Stimulated activated naive B cell treated with anti-CD40 and anti-IgM and Interleukin-4, amounts not matched to agents 10 μg/mL and 1 μg/mL and 100 μg/mL, for 72 hours (primary cell): ENCODE data around the gene CSNK2A1.
"Not testable (repeated sequence)": the region's sequence is repeated elsewhere in the genome, so short reads cannot be mapped to it uniquely, and the experiment has no call there.

Experiments
- ATAC-seq, 2 donors: fragments of 150-1000 bp; cut with Tn5 transposase; replicated peaks; 2 replicates each; pipeline ENCODE4 v1.10.0; 2021; ENCODE audit warnings: moderate library complexity in 1 of 2
- DNase-seq: peaks from one replicate; pipeline ENCODE4 v3.0.0; 2021
- H3K27ac Mint-ChIP-seq: one replicate; pipeline ENCODE4 v1.8.0; 2022; ENCODE audit warnings: mild to moderate bottlenecking, mixed read lengths
- H3K27me3 Mint-ChIP-seq, 2 donors: one replicate each; pipeline ENCODE4 v1.8.0; 2022; ENCODE audit warnings: mixed read lengths in 2 of 2
- H3K36me3 Mint-ChIP-seq, 2 donors: one replicate each; pipeline ENCODE4 v1.8.0; 2022; ENCODE audit warnings: mixed read lengths in 2 of 2, mild to moderate bottlenecking in 1 of 2
- H3K4me1 Mint-ChIP-seq, 2 donors: one replicate each; pipeline ENCODE4 v1.8.0; 2022; ENCODE audit warnings: mixed read lengths in 2 of 2, mild to moderate bottlenecking in 1 of 2
- H3K4me3 Mint-ChIP-seq, 2 donors: one replicate each; pipeline ENCODE4 v1.8.0; 2022; ENCODE audit warnings: mild to moderate bottlenecking in 2 of 2, mixed read lengths in 2 of 2, moderate library complexity in 1 of 2
- H3K9me3 Mint-ChIP-seq, 2 donors: one replicate each; pipeline ENCODE4 v1.8.0; 2022; ENCODE audit warnings: mixed read lengths in 2 of 2, mild to moderate bottlenecking in 1 of 2

CSNK2A1 gene

DNA sequence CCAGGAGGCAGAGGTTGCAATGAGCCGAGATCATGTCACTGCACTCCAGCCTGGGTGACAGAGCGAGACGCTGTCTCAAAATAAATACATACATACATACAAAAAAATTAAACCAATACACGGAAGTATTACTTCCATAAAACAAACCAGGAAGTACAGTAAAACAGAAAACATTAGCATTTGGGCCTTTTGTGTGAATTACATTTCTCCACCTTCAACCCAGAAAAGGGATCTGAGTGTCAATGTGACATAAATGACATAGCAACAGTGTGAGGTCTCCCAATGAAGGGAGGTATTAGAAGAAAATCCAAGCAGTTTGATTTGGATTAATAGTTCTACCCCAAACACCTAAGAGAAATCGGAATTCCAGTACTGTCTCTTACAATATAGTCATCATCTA lies 10.1 kb downstream of the CSNK2A1 start:
- DNase-seq (no peak), ATAC-seq (peak in 1 of 2 donors; percentile 38)
- no peaks in the 10 kb centered on the region for H3K27me3 Mint-ChIP-seq
- no peak overlapping the region for H3K4me3 Mint-ChIP-seq
- peaks cover 37 to 83% of the 10 kb centered on the region in 2 donors for H3K4me1 Mint-ChIP-seq
- peaks cover 14 to 37% of the 10 kb centered on the region in 2 donors for H3K36me3 Mint-ChIP-seq
- peak overlapping the region; percentile 11 for H3K27ac Mint-ChIP-seq
- peaks cover 0 to under 1% of the 10 kb centered on the region in 2 donors for H3K9me3 Mint-ChIP-seq

DNA sequence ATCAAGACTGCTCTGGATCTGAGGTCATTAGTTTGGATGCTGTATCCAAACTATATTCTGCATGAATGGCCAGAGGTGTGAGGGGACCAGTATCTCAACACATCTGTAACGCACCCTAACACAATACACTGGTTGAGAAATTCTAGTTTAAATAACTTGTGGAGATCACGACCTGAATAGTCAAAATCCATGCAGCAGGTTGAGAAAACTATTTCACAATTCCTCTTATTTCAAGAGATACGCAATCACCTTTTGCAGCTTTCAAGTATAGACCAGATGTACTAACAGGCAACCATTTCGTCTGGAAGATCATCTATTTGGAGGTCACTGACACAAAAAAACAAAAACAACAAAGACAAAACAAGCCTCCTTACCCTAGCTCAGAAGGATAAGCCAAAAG lies 11.1 kb downstream of the CSNK2A1 start:
- ATAC-seq (no peak), DNase-seq (no peak)
- no peak overlapping the region for H3K4me3 Mint-ChIP-seq
- no peak overlapping the region for H3K27ac Mint-ChIP-seq
- peaks cover 37 to 83% of the 10 kb centered on the region in 2 donors for H3K4me1 Mint-ChIP-seq
- peaks cover 16 to 40% of the 10 kb centered on the region in 2 donors for H3K36me3 Mint-ChIP-seq
- peaks cover 4 to 6% of the 10 kb centered on the region in 2 donors for H3K9me3 Mint-ChIP-seq
- H3K27me3 Mint-ChIP-seq, result no peaks in the 10 kb centered on the region

GRCh38 chr20:531608-532007 lies 12.0 kb downstream of the CSNK2A1 start:
- Mint-ChIP-seq H3K27ac (no peak overlapping the region), H3K4me3 (no peak overlapping the region), H3K36me3 (peaks cover 26 to 49% of the 10 kb centered on the region in 2 donors), H3K4me1 (peaks cover 38 to 74% of the 10 kb centered on the region in 2 donors), H3K27me3 (no peaks in the 10 kb centered on the region), H3K9me3 (peaks cover 13% of the 10 kb centered on the region in 2 donors)
- DNase-seq (no peak), ATAC-seq (no peak)

DNA sequence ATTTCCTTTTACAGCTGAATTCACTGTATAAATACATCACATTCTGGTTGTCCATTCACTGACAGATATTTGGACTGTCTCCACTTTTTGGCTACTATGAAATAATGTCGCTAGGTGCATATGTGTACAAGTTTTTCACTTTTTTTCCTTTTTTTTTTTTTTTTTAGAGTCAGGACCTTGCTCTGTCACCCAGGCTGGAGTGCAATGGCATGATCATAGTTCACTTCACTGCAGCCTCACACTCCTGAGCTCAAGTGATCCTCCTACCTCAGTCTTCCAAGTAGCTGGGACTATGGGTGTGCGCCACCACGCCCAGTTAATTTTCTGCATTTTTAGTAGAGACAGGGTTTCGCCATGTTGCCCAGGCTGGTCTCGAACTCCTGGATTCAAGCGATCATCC lies 13.3 kb downstream of the CSNK2A1 start:
- Mint-ChIP-seq H3K27ac (no peak overlapping the region), H3K4me1 (peaks cover 27 to 66% of the 10 kb centered on the region in 2 donors), H3K9me3 (peaks cover 13 to 15% of the 10 kb centered on the region in 2 donors), H3K27me3 (no peaks in the 10 kb centered on the region), H3K36me3 (peaks cover 34 to 55% of the 10 kb centered on the region in 2 donors), H3K4me3 (no peak overlapping the region)
- ATAC-seq (no peak), DNase-seq (no peak)

DNA sequence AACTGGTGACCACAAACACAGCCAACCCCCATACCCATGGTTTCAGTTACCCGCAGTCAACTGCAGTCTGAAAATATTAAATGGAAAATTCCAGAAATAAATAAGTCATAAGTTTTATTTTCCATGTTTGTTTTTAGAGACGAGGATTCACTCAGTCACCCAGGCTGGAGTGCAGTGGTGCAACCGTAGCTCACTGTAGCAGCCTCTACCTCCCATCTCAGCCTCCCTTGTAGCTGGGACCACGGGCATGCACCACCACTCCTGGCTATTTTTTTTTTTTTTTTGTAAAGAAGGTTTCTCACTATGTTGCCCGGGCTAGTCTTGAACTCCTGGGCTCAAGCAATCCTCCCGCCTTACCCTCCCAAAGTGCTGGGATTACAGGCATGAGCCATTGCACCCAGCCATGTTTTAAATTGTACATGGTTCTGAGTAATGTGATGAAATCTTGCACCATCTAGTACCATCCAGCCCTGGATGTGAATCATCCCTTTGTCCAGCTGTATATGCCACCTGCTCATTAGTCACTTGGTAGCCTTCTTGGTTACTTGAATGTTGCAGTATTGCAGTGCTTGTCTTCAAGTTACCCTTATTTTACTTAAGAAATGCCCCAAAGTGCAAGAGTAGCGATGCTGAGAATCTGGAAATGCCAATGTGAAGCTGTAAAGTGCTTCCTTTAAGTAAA lies 14.5 kb downstream of the CSNK2A1 start:
- DNase-seq, result no peak
- Mint-ChIP-seq H3K27ac (peak overlapping the region; percentile 65), H3K4me1 (peaks cover 20 to 53% of the 10 kb centered on the region in 2 donors), H3K36me3 (peaks cover 34 to 53% of the 10 kb centered on the region in 2 donors), H3K4me3 (no peak overlapping the region), H3K9me3 (peaks cover 13 to 15% of the 10 kb centered on the region in 2 donors), H3K27me3 (no peaks in the 10 kb centered on the region)
- peak in 1 of 2 donors; percentile 34 for ATAC-seq

- no peak for ATAC-seq
- peaks cover 13 to 15% of the 10 kb centered on the region in 2 donors for H3K9me3 Mint-ChIP-seq
- H3K36me3 Mint-ChIP-seq, result peaks cover 35 to 57% of the 10 kb centered on the region in 2 donors
- no peaks in the 10 kb centered on the region for H3K27me3 Mint-ChIP-seq
- H3K4me3 Mint-ChIP-seq, result no peak overlapping the region
- no peak overlapping the region for H3K27ac Mint-ChIP-seq
- peaks cover 13 to 38% of the 10 kb centered on the region in 2 donors for H3K4me1 Mint-ChIP-seq
- no peak for DNase-seq
These were observed 16.1 kb downstream of the CSNK2A1 start for GRCh38 chr20:527571-527886.

- Mint-ChIP-seq H3K27me3 (no peaks in the 10 kb centered on the region), H3K36me3 (peaks cover 44 to 62% of the 10 kb centered on the region in 2 donors), H3K27ac (no peak overlapping the region), H3K4me1 (peaks cover 8 to 23% of the 10 kb centered on the region in 2 donors), H3K4me3 (no peak overlapping the region), H3K9me3 (peaks cover 6 to 9% of the 10 kb centered on the region in 2 donors)
- ATAC-seq (no peak), DNase-seq (no peak)
These were observed 21.7 kb downstream of the CSNK2A1 start for GRCh38 chr20:521860-522259.

DNA sequence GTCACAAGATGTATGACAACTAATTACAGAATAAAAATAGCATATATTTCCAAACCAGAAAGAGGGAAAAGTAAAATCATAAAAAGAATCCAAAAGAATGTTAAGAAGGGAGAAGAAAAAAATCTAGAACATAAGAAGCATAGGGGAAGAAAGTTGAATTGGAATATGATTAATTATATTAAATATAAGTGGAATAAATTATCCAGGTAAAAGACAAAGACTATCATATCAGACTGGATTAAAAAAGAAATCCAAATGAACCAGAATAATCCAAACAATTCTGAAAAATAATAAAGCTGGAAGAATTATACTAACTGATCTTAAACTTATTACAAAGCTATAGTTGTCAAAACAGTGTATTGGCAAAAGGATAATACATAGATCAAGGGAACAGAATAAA lies 23.6 kb downstream of the CSNK2A1 start:
- peaks cover 36 to 60% of the 10 kb centered on the region in 2 donors for H3K36me3 Mint-ChIP-seq

GRCh38 chr20:517221-517620 lies 26.4 kb downstream of the CSNK2A1 start:
- DNase-seq (no peak), ATAC-seq (no peak)
- peaks cover 35 to 60% of the 10 kb centered on the region in 2 donors for H3K36me3 Mint-ChIP-seq
- H3K9me3 Mint-ChIP-seq, result peaks cover 3 to 5% of the 10 kb centered on the region in 2 donors
- no peak overlapping the region for H3K27ac Mint-ChIP-seq
- H3K4me3 Mint-ChIP-seq, result no peak overlapping the region
- H3K27me3 Mint-ChIP-seq, result no peaks in the 10 kb centered on the region
- peaks cover 23 to 61% of the 10 kb centered on the region in 2 donors for H3K4me1 Mint-ChIP-seq

More for the DNA sequence above, 23.6 kb downstream of the CSNK2A1 start:
- H3K27ac Mint-ChIP-seq, result no peak overlapping the region
- H3K4me3 Mint-ChIP-seq, result no peak overlapping the region
- H3K9me3 Mint-ChIP-seq, result peaks cover 3 to 5% of the 10 kb centered on the region in 2 donors
- peaks cover 11 to 35% of the 10 kb centered on the region in 2 donors for H3K4me1 Mint-ChIP-seq
- DNase-seq (no peak), ATAC-seq (no peak)
- no peaks in the 10 kb centered on the region for H3K27me3 Mint-ChIP-seq

GRCh38 chr20:516799-517198 lies 26.8 kb downstream of the CSNK2A1 start:
- H3K27ac Mint-ChIP-seq, result no peak overlapping the region
- ATAC-seq, result no peak
- no peak overlapping the region for H3K4me3 Mint-ChIP-seq
- peaks cover 27 to 65% of the 10 kb centered on the region in 2 donors for H3K4me1 Mint-ChIP-seq
- DNase-seq, result no peak
- H3K36me3 Mint-ChIP-seq, result peaks cover 33 to 57% of the 10 kb centered on the region in 2 donors
- no peaks in the 10 kb centered on the region for H3K27me3 Mint-ChIP-seq
- peaks cover 3 to 5% of the 10 kb centered on the region in 2 donors for H3K9me3 Mint-ChIP-seq

GRCh38 chr20:515696-516095 lies 27.9 kb downstream of the CSNK2A1 start:
- H3K4me1 Mint-ChIP-seq, result peaks cover 33 to 73% of the 10 kb centered on the region in 2 donors
- no peaks in the 10 kb centered on the region for H3K27me3 Mint-ChIP-seq
- peaks cover 3% of the 10 kb centered on the region in 2 donors for H3K9me3 Mint-ChIP-seq
- ATAC-seq (no peak), DNase-seq (no peak)
- no peak overlapping the region for H3K4me3 Mint-ChIP-seq
- no peak overlapping the region for H3K27ac Mint-ChIP-seq
- H3K36me3 Mint-ChIP-seq, result peaks cover 23 to 51% of the 10 kb centered on the region in 2 donors

DNA sequence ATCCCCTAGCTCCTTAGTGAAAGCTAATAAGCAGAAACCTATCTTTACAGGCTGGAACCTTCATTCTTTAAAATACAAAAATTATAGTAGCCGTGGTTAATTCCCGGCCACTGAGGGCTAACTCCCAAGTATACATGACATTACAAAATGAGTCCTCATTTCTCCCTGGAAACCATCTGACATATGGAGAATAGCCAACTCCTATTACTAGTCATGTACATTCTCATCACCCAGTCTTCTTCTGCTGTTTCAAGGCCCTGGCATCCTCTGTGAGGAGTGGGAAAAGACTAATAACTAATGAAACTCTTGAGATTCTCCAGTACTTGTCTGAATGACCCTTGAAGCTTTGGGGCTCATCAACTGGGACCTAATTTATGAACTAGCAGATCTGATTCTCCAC lies 30.2 kb downstream of the CSNK2A1 start:
- DNase-seq, result no peak
- no peak for ATAC-seq
- Mint-ChIP-seq H3K9me3 (no peaks in the 10 kb centered on the region), H3K4me1 (peaks cover 40 to 82% of the 10 kb centered on the region in 2 donors), H3K27ac (no peak overlapping the region), H3K4me3 (no peak overlapping the region), H3K27me3 (no peaks in the 10 kb centered on the region), H3K36me3 (peaks cover 14 to 41% of the 10 kb centered on the region in 2 donors)

- peaks cover 20 to 39% of the 10 kb centered on the region in 2 donors for H3K36me3 Mint-ChIP-seq
- not testable (repeated sequence) for H3K4me3 Mint-ChIP-seq, H3K27me3 Mint-ChIP-seq, ATAC-seq, H3K9me3 Mint-ChIP-seq, DNase-seq
- peak overlapping the region; percentile 20 for H3K27ac Mint-ChIP-seq
- H3K4me1 Mint-ChIP-seq, result peaks cover 29 to 63% of the 10 kb centered on the region in 2 donors
These were observed 33.1 kb downstream of the CSNK2A1 start for GRCh38 chr20:510328-511057.

DNA sequence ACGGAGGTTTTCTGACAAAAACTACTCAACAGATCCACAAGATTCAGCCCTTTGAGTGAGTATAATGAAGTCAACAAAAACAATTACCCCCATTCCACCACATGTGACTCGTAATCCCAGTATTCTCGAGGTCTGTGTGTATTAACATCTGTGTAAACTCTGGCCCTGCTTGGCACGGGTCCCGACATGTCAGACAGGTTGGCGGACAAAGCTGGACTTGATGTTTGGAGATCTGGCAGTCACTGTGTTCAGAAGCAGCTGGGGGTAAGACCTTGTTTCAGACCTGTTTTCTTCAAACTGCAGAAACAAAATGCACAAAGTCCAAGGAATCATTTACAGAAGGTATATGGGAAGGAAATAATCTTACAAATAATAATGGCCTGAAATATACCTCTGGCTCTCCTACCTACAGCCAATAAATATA lies 35.2 kb downstream of the CSNK2A1 start:
- H3K4me3 Mint-ChIP-seq, H3K27me3 Mint-ChIP-seq, ATAC-seq, DNase-seq, H3K9me3 Mint-ChIP-seq, H3K27ac Mint-ChIP-seq: not testable (repeated sequence)
- Mint-ChIP-seq H3K36me3 (peaks cover 16 to 29% of the 10 kb centered on the region in 2 donors), H3K4me1 (peaks cover 22 to 44% of the 10 kb centered on the region in 2 donors)
